Activated CD4-positive, alpha-beta T cell treated with anti-CD3 and anti-CD28 coated beads, Interleukin-2, amount 50 U/mL, for 16 hours (primary cell): ENCODE results near the gene TMEM59L.
"Not testable (repeated sequence)": the region's sequence is repeated elsewhere in the genome, so short reads cannot be mapped to it uniquely, and the experiment has no call there.

Experiments used
- DNase-seq: peaks from one replicate; pipeline ENCODE4 v3.0.0-alpha.2; 2020

The TMEM59L gene

DNA sequence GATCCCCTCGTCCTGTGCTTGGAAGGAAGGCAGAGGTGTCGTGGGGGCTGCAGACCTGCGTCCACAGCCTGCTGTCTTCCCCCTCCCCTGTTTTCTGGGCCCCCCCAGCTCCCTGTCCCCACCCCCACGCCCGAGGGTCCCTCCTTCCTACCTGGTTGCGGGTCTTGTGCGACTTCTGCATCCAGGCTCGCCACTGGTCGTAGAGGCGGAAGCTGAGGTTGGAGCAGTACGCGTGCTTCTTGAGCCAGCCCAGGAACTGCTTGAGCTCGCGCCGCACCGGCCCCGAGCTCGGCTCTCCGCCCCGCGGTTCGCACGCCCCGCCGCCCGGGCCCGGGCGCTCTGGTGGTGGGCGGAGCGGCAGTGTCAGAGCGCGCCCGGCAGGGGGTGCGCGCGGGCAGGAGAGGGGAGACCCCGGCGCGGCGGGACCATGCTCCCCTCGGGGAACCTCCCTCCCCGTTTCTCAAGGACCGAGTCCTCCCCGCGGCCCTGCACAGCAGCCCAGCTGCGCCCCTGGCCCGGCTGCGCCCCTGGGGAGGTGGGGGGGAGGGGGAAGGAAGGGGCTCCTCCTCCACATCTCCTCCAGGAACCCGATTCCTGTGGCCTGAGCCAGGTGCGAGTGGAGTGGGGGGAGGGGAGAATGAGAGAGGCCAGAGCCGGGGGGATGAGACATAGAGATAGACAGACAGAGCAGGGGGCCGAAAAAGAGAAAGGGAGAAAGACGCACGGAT, 18.4 kb upstream of the TMEM59L start:
- peak; percentile 65 for DNase-seq

GRCh38 chr19:18594824-18595373, 17.8 kb upstream of the TMEM59L start:
- no peak for DNase-seq

- no peak for DNase-seq
These were observed 17.2 kb upstream of the TMEM59L start for GRCh38 chr19:18595475-18595874.

DNA sequence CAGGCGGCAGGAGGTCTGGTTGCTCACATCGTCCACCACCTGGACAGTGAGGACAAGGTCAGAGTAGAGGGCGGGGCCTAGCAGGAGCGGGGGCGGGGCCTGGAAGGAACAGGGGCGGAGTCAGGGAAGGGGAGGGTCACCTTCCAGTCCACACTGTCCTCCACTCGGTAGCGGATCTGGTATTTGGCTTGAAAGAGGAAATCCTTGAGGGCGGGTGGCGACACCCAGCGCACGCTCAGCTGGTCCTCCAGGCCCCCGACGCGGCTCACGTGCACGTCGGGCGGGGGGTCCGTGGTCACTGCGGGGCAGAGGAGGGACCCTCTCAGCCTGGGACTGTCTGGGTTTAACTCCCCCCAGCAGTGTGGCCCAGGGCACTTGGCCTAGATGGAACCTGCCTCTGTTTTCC, 15.9 kb upstream of the TMEM59L start:
- no peak for DNase-seq

DNA sequence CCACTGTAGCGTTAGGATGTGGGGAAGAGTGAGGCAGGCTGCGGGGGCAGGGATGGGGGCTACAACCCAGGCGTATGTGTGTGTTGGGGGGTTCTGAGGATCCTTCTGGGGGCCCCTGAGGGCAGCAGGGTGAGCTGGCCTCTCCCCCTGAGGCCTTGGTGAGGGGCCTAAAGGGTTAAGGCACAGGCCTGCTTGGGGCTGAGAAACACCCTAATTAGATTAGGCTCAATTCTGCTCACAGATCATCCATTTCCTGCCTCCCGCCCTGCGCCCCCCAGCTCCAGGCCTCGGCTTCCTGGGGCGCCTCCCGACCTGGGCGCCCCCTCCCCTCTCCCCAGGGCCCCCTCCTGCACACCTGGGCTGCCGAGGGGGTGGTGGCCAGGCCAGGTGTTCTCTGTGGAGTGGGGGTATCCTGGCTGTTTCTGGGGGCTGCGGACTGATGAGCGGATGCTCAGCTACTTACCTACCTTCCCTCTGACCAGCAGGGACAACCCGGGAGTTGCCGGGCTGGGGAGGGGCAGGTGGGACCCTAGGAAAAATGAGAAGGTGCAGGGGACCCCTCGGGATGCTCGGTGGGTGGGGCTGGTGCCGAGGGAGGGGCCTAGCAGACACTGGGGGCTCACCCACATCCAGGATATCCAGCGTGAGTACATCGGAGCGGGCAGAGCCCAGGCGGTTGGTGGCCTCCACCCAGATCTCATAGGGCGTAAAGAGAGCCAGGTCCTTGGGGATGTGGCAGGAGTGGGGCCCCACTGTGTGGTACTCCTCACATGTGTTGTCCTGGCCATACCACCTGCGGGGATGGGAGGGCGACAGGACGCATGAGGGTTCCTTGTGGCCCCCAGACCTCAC, 14.6 kb upstream of the TMEM59L start:
- no peak for DNase-seq

DNA sequence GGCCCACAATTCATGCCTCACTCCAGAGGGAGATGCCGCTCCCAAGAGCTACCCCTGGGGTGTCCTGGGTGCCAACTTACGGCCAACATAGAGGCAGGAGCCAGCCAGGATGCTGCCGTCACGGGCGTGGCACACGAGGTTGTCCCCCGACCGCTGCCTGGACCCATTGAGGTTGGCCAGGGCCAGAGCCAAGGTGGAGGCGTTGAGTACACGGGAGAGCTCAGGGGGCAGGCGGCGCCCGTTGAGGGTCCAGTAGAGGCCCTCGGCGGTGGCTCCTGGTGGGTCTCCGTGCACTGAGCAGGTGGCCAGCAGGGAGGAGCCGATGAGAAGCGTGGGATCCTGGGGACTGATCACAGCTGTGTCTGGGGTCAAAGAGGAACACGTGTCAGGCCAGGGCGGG, 13.2 kb upstream of the TMEM59L start:
- no peak for DNase-seq

- not testable (repeated sequence) for DNase-seq
These were observed 11.8 kb upstream of the TMEM59L start for GRCh38 chr19:18600692-18601397.

GRCh38 chr19:18601875-18602274, 10.8 kb upstream of the TMEM59L start:
- no peak for DNase-seq

DNA sequence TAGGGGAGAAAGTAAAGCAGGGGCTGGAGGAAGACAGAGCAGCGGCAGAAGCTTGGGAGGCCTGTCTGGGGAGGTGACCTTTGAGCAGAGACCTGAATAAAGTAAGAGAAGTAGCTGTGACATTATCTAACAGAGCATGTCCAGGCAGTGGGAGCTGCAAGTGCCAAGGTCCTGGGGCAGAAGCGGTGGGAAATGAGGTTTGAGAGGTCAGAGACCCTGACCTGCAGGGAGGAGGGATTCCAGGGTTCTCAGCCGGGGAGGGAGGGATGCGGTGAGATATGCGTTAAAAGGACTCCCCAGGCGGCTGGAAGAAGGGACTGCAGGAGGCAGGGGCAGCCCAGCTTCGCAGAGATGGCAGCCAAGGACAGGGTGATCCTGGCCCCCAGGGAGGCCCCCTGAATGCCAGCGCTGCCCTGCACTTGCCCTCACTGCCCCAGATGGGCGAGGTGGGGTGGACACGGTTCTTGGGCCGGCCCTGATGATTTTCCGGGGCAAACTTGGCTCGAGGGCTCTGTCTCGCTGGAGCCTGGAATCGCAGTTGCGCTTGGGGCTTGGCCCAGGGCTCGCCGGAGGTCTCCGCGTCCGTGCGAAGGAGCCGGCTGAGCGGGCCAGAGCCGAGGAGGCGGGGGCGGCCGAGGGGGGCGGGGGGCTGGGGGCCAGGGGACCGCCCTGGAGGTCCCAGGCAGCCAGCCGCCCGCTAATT, 9.3 kb upstream of the TMEM59L start:
- no peak for DNase-seq

DNA sequence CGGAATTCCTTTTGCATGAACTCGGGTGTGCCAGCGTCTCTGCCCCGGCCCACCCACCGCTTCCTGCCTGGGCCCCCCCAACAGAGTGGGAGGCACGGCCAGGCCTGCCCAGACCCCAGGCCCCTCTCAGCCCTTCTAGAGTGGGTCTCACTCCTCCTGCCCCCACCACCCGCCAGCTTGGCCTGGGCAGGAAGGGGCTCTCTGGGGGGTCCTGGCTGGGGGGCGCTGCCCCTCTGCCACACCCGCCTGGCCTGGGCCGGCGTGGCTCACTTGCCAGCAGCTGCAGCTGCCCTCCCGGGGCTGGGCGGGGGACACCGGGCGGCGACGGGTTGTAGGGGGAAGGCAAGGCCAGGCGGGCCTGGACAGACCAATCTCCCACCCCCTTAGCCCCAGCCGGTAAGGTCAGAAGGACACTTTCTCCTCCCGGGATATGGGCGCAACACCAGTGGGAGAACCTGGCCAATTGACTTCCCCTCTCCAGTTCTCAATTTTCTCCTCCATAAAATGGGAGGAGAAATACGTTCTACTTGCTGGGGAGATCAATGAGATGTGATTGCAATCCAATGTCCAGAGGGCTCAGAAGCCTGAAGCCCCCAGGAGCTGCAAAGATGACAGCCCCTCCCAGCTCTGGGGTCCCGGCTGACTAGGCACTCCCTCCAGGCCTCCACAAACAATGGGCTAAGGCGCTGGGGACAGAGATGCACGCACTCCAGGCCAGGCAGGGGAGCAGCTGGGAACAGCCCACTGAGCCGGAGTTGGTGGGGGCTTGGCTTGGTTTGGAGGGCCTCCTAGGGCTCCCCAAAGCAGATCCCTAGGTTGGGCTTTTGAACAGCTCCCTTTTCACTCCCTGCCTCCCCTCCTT, 8.5 kb upstream of the TMEM59L start:
- no peak for DNase-seq

DNA sequence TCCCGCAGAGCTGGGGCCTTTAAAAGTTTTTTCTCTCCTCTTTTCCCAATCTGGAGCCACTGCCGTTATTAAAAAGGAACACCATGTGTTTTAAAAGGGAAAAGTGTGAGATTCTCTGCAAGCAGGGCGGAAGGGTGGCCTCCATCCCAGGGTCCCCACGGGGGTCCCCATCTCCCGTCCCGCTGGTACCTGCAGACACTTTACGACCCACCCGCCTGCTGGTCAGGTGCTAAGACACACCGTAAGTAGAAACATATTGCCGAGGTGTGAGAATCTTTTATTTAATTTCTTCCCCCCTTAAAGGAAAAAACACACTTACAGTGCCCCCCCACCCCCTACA, 7.9 kb upstream of the TMEM59L start:
- no peak for DNase-seq

- no peak for DNase-seq
These were observed 7.5 kb upstream of the TMEM59L start for GRCh38 chr19:18605196-18605545.

DNA sequence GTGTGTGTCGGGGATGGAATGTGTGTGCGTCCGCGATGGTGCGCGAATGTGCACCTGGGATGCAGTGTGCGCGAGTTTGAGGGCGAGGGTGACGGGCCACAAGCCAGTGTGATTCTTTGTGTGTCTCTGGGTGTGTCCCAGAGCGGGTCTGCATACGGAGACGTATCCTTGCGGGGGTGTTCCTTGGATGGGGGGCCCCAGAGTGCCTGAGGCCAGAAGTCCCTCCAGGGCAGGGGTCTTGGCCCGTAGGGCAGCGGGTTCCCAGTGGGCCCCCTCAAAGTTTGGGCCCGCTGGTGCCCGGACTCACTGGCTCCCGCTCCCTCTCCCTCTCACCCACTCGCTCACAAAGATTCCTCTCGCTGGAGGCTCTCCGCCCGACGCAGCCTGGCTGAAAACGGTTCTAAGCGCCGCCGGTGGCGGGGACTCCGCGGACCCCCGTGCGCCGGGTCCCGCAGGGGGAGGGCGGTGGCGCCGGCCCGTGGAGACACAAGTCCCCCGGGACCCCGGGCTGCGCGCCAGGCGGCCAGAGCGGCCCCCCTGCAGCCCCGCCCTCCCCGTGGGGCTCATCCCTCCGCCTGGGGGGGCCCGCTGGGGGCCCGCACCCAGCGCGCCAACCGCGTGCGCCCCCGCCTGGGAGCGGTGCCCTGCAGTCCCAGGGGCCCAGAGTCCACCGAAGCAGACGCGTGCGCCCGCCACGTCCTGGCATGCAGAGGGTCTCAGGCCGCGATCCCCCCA, 7.0 kb upstream of the TMEM59L start:
- no peak for DNase-seq

DNA sequence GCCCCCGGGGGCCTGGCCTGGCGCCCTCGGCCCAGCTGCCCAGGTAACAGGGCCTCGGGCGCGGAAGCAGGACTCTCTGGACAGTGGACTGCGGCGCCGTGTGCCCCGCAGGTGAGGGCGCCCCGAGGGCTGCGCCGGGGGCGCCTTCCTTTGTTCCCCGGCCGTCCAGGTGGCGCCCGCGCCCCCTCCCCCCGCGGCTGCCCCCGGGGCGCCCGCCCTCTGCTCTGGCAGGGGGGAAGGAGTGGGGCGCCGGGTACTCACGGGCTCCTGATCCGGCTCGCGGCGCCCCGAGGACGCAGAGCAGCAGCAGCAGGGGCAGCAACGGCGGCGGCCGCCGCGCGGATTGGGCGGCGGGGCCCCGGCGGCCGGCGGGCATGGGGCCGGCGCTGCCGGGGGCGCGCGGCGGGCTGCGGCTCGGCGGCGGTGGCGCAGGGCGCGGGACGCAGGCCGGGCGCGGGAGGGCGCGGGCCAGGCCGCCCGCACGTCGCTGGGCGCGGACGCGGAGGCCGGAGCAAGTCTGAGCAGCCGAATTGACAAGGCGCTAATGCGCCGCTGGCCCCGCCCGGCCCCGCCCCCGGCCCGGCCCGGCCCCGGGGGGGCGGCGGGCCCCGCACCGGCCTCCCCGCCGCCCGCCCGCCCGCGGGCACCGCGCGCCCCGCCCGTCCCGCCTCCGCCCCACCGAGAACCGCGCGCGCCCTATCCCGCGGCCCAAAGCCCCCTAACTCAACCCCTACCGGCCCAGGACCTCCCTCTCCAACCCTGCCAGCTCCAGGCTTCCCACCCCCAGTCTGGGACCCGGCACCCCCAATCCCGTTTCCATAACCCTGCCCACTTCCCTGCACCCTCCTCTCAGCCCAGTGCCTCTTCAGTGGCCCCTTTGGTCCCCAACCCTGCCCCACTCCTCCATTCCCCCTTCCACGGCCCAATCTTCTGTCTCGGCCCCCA, 6.1 kb upstream of the TMEM59L start, which contains the start of gene CRLF1:
Gene CRLF1, minus strand, starts transcription at position 519 of the 945 bp plus-strand sequence. Its CDS starts 143 bp downstream, at position 376.
- no peak for DNase-seq

- DNase-seq, result no peak
These were observed 5.2 kb upstream of the TMEM59L start for GRCh38 chr19:18607226-18608101.

DNA sequence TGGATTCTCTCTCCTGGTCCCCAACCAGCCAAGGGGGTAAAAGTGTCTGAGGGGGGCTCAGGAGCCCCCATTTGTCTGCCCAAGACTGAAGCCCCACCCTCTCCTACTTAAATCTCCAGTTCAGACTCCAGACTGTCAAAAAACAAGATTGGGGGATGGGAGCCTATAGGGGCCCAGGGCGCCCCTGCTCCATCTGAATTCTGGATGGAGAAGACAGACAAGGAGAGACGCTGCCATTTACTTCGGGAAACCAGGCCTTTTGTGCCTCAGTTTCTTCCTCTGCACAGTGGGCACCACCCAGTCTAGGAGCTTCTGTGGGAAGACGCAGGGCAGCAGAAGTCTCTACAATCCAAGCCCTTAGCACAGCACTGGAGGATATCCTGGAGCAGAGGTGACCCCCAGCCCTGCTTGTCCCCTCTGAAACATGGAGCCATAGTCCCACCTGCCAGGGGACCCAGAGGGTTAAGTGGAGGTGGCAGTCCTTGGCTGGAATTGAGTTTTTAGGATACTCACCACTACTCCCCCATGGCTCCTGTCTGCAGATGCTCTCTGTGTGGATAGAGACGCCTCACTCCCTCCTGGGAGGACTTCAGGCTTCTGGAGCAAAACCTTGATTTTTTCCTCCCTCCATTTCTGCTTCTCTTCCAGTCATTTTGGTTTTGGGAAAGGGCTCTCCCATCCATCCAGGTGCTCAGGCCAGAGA, 4.4 kb upstream of the TMEM59L start:
- DNase-seq, result no peak

- DNase-seq, result no peak
These were observed 3.6 kb upstream of the TMEM59L start for GRCh38 chr19:18608805-18609716.
